ENCODE results near the gene THY1.
"Not testable (repeated sequence)": the region's sequence is repeated elsewhere in the genome, so short reads cannot be mapped to it uniquely, and the experiment has no call there.

The THY1 gene

GRCh38 chr11:119422809-119423508 lies at the start of gene THY1:
Gene THY1 (minus strand): TSS chr11:119423172. CDS start chr11:119420905, 2,267 bp downstream.
- DNase-seq: no peak

GRCh38 chr11:119472186-119472855 lies 49.3 kb upstream of the THY1 start:
- no peak for DNase-seq

- DNase-seq: no peak
Observed at GRCh38 chr11:119471329-119471728, 48.4 kb upstream of the THY1 start.

- no peak for DNase-seq
Observed at GRCh38 chr11:119470317-119471291, 47.6 kb upstream of the THY1 start.

GRCh38 chr11:119469506-119469905 lies 46.5 kb upstream of the THY1 start:
- no peak for DNase-seq

GRCh38 chr11:119468511-119468910 lies 45.5 kb upstream of the THY1 start:
- DNase-seq: no peak

- DNase-seq: no peak
Observed at GRCh38 chr11:119461229-119461963, 38.4 kb upstream of the THY1 start.

GRCh38 chr11:119460582-119460981 lies 37.6 kb upstream of the THY1 start:
- DNase-seq: no peak

- DNase-seq: no peak
Observed at GRCh38 chr11:119460097-119460496, 37.1 kb upstream of the THY1 start.

GRCh38 chr11:119459293-119459976 lies 36.5 kb upstream of the THY1 start:
- no peak for DNase-seq

GRCh38 chr11:119455708-119456107 lies 32.7 kb upstream of the THY1 start:
- not testable (repeated sequence) for DNase-seq

- DNase-seq: not testable (repeated sequence)
Observed at GRCh38 chr11:119455241-119455640, 32.3 kb upstream of the THY1 start.

GRCh38 chr11:119453881-119454280 lies 30.9 kb upstream of the THY1 start:
- no peak for DNase-seq

GRCh38 chr11:119450590-119451326 lies 27.8 kb upstream of the THY1 start:
- no peak for DNase-seq

- DNase-seq: no peak
Observed at GRCh38 chr11:119449498-119449897, 26.5 kb upstream of the THY1 start.

GRCh38 chr11:119448380-119448779 lies 25.4 kb upstream of the THY1 start:
- no peak for DNase-seq

GRCh38 chr11:119447664-119448242 lies 24.8 kb upstream of the THY1 start:
- DNase-seq: no peak

GRCh38 chr11:119446871-119447663 lies 24.1 kb upstream of the THY1 start:
- DNase-seq: no peak

- no peak for DNase-seq
Observed at GRCh38 chr11:119446434-119446833, 23.5 kb upstream of the THY1 start.

GRCh38 chr11:119445850-119446249 lies 22.9 kb upstream of the THY1 start:
- DNase-seq: no peak

All from GF-D8 (cell line).